Activated T-helper 1 cell treated with anti-CD3 and anti-CD28 coated beads, Interleukin-12 subunit alpha, Interleukin-12 subunit beta, Interleukin-2, Interleukin-4 antibody, amounts not matched to agents 30 ng/mL and 10 ng/mL and 1 ng/mL, durations not matched to agents 14 hours and 24 hours and 36 hours (primary cell): ENCODE measurements around the gene LRRC41. TPM values are rescaled to one million over a fixed set of nuclear protein-coding genes. Genes with fewer than 3 reads are reported as not detected.
"Not testable (repeated sequence)": the region's sequence is repeated elsewhere in the genome, so short reads cannot be mapped to it uniquely, and the experiment has no call there.

Source experiments
- DNase-seq: peaks from one replicate; pipeline ENCODE4 v3.0.0; 2021; ENCODE audit warnings: low spot score
- H3K27ac Mint-ChIP-seq: one replicate; pipeline ENCODE4 v1.8.0; 2021; ENCODE audit warnings: mild to moderate bottlenecking, mixed read lengths
- H3K27me3 Mint-ChIP-seq: one replicate; pipeline ENCODE4 v1.8.0; 2022; ENCODE audit warnings: mild to moderate bottlenecking, moderate library complexity, mixed read lengths; ENCODE audit not compliant: insufficient read depth
- H3K36me3 Mint-ChIP-seq: one replicate; pipeline ENCODE4 v1.8.0; 2021; ENCODE audit warnings: low read depth, mixed read lengths
- H3K4me1 Mint-ChIP-seq: one replicate; pipeline ENCODE4 v1.8.0; 2021; ENCODE audit warnings: low read depth, mixed read lengths
- H3K4me3 Mint-ChIP-seq: one replicate; pipeline ENCODE4 v1.8.0; 2021; ENCODE audit warnings: mild to moderate bottlenecking, moderate library complexity, mixed read lengths
- H3K9me3 Mint-ChIP-seq: one replicate; pipeline ENCODE4 v1.8.0; 2021; ENCODE audit warnings: mixed read lengths
- intact Hi-C: fragments of 100-400 bp; cut with micrococcal nuclease; formaldehyde crosslinking; loops from one replicate; pipeline ENCODE4 v1.15.1; 2024
- total RNA-seq: library from RNA; stranded (reverse); gene quantifications from 2 replicates; pipeline ENCODE4 v1.2.3, GENCODE V29; 2022

LRRC41 gene
- total RNA-seq, 1 donor from 2014 or later, result 62.6 TPM

DNA sequence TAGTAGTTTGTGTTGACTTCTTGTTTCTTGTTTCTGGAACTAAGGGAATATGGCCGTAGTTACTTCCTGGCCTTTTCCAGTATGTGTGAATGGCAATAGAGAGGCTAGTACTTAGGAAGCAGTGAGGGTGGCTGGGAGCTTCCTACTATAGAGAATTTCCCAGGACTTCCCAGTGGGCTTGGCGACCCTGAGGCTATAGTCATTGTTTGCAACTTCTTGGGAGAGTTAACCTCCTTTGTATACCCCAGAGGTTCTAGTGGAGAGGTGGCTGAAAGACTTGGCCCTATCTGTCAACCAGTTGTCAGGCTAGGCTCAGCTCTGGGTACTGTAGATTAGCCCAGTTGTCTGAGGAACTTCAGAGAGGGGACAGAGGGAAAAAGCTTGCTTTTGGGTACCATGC lies 40.3 kb downstream of the LRRC41 start:
- intact Hi-C loops, result no loop called here
- no peak for DNase-seq
- peaks cover 45% of the 10 kb centered on the region for H3K36me3 Mint-ChIP-seq
- no peak overlapping the region for H3K4me3 Mint-ChIP-seq
- H3K9me3 Mint-ChIP-seq, result no peaks in the 10 kb centered on the region
- H3K27me3 Mint-ChIP-seq, result no peaks in the 10 kb centered on the region
- peak overlapping the region; percentile 46 for H3K27ac Mint-ChIP-seq
- H3K4me1 Mint-ChIP-seq, result no peaks in the 10 kb centered on the region

DNA sequence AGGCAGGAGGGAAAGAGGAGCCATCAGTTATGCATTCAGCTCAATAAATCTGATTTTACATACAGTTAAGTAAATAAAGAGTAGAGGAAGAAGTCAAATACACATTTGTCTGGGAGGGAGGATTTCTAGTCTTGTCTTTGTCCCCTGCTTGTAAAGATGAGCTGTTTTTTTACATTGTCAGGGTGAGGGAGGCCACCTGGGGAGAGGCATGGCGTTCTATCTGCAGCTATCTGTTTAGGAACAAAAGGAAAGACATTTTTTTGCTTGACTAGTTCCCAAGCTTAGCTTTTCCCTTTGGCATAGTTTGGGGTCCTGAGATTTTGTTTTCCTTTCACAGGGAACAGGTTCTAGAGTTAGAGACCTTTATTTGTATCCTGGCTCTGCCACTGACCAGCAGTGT lies 40.9 kb downstream of the LRRC41 start:
- H3K9me3 Mint-ChIP-seq, result no peaks in the 10 kb centered on the region
- DNase-seq, result no peak
- H3K4me3 Mint-ChIP-seq, result no peak overlapping the region
- no peaks in the 10 kb centered on the region for H3K27me3 Mint-ChIP-seq
- no peak overlapping the region for H3K27ac Mint-ChIP-seq
- peaks cover 46% of the 10 kb centered on the region for H3K36me3 Mint-ChIP-seq
- H3K4me1 Mint-ChIP-seq, result peaks cover 2% of the 10 kb centered on the region
- intact Hi-C loops, result no loop called here

DNA sequence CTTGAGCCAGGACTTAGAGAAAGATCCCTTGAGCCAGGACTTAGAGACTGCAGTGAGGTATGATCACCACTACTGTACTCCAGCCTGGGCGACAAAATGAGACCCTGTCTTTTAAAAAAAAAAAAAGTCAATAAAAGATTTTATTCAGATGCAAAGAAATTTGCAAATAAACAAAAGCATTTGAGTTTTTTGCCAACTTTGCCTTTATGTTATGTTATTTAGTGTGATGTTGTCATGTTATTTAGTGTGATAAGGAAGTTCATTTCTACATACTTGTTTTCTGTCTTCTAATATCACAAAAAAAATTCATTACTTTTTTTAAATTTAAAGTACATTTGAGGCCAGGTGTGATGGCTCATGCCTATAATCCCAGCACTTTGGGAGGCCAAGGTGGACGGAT lies 46.9 kb downstream of the LRRC41 start:
- no peak for DNase-seq
- no peak overlapping the region for H3K4me3 Mint-ChIP-seq
- intact Hi-C loops, result no loop called here
- H3K4me1 Mint-ChIP-seq, result peaks cover 18% of the 10 kb centered on the region
- H3K36me3 Mint-ChIP-seq, result peaks cover 50% of the 10 kb centered on the region
- no peaks in the 10 kb centered on the region for H3K27me3 Mint-ChIP-seq
- H3K27ac Mint-ChIP-seq, result no peak overlapping the region
- H3K9me3 Mint-ChIP-seq, result no peaks in the 10 kb centered on the region

DNA sequence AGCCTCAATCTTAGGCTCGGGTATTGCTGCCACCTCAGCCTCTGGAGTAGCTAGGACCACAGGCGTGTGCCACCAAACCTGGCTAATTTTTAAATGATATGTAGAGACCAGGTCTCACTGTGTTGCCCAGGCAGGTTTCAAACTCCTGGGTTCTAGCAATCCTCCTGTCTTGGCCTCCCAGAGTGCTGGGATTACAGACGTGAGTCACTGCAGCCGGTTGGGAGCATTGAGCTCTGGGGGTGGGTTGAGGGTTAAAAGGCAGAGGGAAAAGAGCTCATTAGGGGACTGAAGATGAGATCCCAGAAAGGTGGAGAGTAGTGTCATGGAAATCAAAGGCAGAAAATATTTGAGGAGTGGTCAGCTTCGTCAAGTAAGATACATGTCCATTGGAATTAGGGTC lies 48.7 kb downstream of the LRRC41 start:
- Mint-ChIP-seq H3K4me1 (peaks cover 22% of the 10 kb centered on the region), H3K4me3 (no peak overlapping the region), H3K27me3 (no peaks in the 10 kb centered on the region), H3K27ac (no peak overlapping the region), H3K9me3 (no peaks in the 10 kb centered on the region), H3K36me3 (peaks cover 43% of the 10 kb centered on the region)
- intact Hi-C loops, result no loop called here
- no peak for DNase-seq

DNA sequence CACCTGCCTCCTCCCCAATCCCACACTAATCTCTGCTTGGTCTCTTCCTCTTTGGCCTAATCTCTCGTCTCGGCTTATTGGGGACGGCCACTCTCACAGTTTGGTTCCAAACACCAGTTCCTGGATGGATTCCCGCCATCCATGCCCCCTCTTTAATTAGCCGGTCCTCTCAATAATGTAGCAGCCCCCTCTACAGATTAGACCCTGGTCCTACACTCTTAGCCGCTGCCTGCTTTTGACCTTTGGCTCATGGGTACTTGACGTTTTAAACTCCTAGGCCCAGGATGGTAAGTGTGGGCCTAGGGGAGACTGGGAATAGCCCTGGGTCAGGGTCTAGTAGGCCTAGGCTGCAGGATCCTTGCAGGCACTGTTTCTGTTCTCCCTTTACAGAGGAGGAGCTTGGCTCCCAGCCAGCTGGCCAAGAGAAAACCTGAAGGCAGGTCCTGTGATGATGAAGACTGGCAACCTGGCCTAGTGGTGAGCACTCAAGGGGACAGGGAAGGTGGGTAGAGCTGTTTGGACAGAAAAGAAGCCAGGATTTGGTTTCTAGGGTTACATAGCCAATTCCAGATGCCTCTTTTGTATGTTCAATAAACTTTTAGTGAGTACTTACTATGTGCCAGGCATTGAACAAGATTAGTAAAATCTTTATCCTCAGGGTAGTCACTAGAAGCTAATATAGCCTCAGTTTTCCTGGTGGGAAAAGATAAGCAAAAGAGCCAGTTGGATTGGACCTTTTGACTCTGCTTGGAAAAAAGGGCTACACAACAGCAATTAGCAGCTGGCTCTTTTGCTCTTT lies 55.1 kb downstream of the LRRC41 start:
- H3K4me1 Mint-ChIP-seq, result peaks cover 39% of the 10 kb centered on the region
- DNase-seq, result no peak
- H3K27ac Mint-ChIP-seq, result peak overlapping the region; percentile 94
- peaks cover 24% of the 10 kb centered on the region for H3K36me3 Mint-ChIP-seq
- peak overlapping the region; percentile 97 for H3K4me3 Mint-ChIP-seq
- intact Hi-C loops, result loop anchor here (5.0 kb wide), 2 partner anchors 469 to 1236 kb away; partner anchors contain the start of genes EFCAB14, HECTD3 and UROD
- H3K27me3 Mint-ChIP-seq, result no peaks in the 10 kb centered on the region
- H3K9me3 Mint-ChIP-seq, result no peaks in the 10 kb centered on the region

DNA sequence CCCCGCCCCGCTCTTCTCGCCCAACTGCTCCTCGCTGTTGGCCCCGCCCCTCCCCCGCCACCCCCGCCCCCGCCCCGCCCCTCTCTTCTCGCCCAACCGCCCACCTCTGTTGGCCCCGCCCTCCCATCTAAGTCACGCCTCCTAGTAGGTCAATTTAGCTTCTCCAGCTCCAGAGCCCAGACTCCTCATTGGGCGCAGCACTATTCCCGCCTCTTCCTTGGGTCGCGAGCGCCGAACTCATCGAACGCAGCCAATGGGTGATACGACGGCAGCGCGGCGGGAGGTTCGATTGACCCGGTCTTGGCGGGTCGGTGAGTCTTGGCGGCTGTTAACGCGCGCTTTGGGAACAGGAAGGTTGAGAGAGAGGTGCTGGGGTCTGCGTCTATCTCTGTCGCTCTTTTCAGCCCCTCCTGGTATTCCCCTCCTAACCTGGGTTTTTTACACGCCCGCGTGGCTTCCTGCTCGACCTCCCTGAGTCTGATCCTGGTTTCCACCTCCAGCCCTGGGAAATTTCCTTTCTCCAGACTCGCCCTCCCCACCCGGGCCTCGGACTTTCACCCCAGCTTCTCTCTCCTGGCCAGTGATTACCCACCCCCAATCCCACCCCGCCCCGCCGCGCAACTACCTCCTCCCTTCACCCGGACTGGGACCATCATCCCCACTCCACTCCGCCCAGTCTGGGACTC lies 55.8 kb downstream of the LRRC41 start, which contains the start of gene RAD54L:
TSS of gene RAD54L (plus strand) at position 328 of the 686 bp plus-strand sequence. CDS start 643 bp downstream, outside the sequence.
- peaks cover 39% of the 10 kb centered on the region for H3K4me1 Mint-ChIP-seq
- intact Hi-C loops, result loop anchor here (1.0 to 5.0 kb wide), 10 partner anchors 49 to 1235 kb away; partner anchors contain the start of genes EFCAB14, GPBP1L1, HECTD3 and IPP
- DNase-seq, result peak; percentile 95

DNA sequence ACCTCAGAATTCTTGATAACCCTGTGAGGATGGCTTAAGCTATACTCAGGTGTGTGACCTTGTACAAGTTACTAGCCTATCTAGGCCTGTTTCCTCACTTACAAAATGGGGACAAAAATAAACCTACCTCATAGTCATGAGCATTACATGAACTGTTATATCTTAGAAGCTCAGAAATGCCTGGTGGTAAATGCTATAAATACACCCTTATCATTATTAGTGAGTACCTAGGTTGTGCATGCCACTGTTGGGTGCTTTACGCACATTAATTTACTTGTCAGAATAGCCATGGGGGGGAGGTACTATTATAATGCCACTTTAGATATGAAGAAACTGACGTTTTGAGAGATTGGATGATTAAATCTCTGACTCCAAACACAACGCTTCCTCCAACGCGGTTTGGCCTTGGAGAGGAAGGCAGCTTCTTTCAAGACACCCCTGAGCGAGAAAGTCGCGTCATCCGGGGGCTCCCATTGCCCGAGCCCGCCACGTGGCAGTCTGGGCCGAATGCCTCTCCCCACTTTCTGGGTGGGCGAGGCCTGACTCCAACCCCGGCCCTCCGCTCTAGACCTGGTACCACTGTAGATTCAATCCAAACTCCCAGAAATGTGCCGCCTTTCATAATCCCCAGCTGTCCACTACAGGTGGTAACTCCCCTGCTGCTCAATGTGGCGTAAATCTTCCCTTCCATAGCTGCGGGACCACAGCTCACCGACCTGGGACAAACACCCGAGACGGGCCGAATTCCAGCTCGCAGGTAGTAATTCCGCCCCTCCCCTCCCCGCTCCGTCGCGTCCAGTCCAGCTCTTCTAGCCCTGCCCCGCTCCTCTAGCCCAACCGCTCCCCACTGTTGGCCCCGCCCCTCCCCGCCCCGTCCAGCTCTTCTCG lies 56.6 kb downstream of the LRRC41 start:
- no peaks in the 10 kb centered on the region for H3K9me3 Mint-ChIP-seq
- H3K4me3 Mint-ChIP-seq, result peak overlapping the region; percentile 97
- H3K27ac Mint-ChIP-seq, result peak overlapping the region; percentile 91
- no peak for DNase-seq
- H3K4me1 Mint-ChIP-seq, result peaks cover 32% of the 10 kb centered on the region
- H3K27me3 Mint-ChIP-seq, result no peaks in the 10 kb centered on the region
- intact Hi-C loops, result loop anchor here (1.0 to 5.0 kb wide), 10 partner anchors 48 to 1234 kb away; partner anchors contain the start of genes EFCAB14, GPBP1L1, HECTD3 and IPP
- H3K36me3 Mint-ChIP-seq, result peaks cover 9% of the 10 kb centered on the region

More for the DNA sequence above, 55.8 kb downstream of the LRRC41 start, which contains the start of gene RAD54L:
- Mint-ChIP-seq H3K27me3 (no peaks in the 10 kb centered on the region), H3K4me3 (peak within 1 kb of the TSS; percentile 97), H3K27ac (peak within 1 kb of the TSS; percentile 94), H3K9me3 (no peaks in the 10 kb centered on the region), H3K36me3 (peaks cover 17% of the 10 kb centered on the region)

DNA sequence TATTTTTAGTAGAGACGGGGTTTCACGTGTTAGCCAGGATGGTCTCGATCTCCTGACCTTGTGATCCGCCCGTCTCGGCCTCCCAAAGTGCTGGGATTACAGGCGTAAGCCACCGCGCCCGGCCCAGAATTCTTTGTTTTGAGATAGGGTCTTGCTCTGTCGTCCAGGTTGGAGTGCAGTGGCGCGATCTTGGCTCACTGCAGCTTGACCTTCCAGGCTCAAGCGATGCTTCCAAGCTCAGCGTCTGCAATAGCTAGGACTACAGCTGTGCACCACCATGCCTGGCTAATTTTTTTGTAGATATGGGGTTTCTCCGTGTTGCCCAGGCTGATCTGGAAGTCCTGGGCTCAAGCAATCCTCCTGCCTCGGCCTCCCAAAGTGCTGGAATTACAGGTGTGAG lies 57.3 kb downstream of the LRRC41 start:
- Mint-ChIP-seq H3K4me3 (peak overlapping the region; percentile 97), H3K27ac (peak overlapping the region; percentile 91), H3K4me1 (peaks cover 32% of the 10 kb centered on the region)
- not testable (repeated sequence) for H3K27me3 Mint-ChIP-seq, DNase-seq, H3K36me3 Mint-ChIP-seq, H3K9me3 Mint-ChIP-seq
- intact Hi-C loops, result loop anchor here (2.0 to 5.0 kb wide), 4 partner anchors 471 to 1234 kb away; partner anchors contain the start of genes EFCAB14, HECTD3, IPP and NASP

DNA sequence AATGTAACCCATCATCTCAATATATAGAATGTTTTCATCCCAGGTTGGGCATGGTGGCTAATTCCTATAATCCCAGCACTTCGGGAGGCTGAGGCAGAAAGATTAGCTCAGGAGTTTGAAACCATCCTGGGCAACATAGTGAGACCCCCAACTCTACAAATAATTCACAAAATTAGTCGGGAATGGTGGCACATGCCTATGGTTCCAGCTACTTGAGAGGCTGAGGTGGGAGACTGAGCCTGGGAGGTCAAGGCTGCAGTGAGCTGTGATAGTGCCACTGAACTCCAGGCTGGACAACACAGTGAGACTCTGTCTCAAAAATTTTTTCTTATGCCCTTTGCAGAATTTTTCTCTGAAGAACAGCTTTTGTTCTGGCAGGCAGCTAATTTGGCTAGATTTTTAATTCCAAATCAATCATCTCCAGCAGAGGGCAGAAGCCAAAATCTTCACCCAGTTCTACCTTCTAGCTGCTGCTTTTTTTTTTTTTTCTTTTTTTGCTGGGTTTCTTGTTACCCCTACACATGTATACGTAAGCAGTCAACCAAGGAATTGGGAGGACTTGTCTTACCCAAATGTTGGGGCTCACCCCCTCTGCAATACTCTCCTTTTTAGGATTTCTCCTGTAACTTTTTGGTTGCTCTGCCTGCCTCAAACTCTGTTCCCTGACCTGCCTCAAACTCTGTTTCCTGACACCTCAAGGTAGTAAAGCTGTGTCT lies 58.6 kb downstream of the LRRC41 start:
- H3K4me3 Mint-ChIP-seq, result no peak overlapping the region
- peaks cover 2% of the 10 kb centered on the region for H3K36me3 Mint-ChIP-seq
- peaks cover 29% of the 10 kb centered on the region for H3K4me1 Mint-ChIP-seq
- no peaks in the 10 kb centered on the region for H3K9me3 Mint-ChIP-seq
- intact Hi-C loops, result loop anchor here (1.0 to 5.0 kb wide), 3 partner anchors 103 to 1233 kb away; partner anchors contain the start of genes EFCAB14, HECTD3 and UROD
- H3K27me3 Mint-ChIP-seq, result no peaks in the 10 kb centered on the region
- no peak overlapping the region for H3K27ac Mint-ChIP-seq
- no peak for DNase-seq

DNA sequence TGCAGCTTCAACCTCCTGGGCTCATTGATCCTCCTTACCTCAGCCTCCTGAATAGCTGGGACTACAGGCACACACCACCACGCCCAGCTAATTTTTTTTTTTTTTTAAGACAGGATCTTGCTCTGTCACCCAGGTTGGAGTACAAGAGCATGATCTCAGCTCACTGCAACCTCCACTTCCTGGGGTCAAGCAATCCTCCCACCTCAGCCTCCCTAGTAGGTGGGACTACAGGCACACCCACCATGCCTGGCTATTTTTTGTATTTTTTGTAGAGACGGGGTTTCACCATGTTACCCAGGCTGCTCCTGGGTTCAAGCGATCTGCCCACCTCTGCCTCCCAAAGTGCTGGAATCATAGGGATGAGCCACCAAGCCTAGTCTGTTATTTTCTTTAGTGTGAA lies 59.6 kb downstream of the LRRC41 start:
- H3K9me3 Mint-ChIP-seq, DNase-seq, H3K4me3 Mint-ChIP-seq, H3K36me3 Mint-ChIP-seq, H3K27me3 Mint-ChIP-seq, intact Hi-C loops, H3K27ac Mint-ChIP-seq: not testable (repeated sequence)
- peaks cover 19% of the 10 kb centered on the region for H3K4me1 Mint-ChIP-seq

DNA sequence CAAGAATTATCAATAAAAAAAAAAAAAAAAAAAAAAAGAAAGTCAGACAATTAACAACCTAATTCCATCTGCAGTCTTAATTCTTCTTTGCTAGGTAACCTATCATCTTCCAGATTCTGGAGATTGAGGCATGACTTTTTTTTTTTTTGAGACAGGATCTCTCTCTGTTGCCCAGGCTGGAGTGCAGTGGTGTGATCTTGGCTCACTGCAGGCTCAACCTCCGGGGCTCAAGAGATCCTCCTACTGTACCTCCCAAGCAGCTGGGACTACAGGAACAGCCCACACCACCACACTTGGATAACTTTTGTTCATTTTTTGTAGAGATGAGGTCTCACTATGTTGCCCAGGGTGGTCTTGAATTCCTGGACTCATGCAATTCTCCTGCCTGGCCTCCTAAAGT lies 60.5 kb downstream of the LRRC41 start:
- intact Hi-C loops, result no loop called here
- peaks cover 5% of the 10 kb centered on the region for H3K9me3 Mint-ChIP-seq
- no peak overlapping the region for H3K4me3 Mint-ChIP-seq
- H3K27ac Mint-ChIP-seq, result no peak overlapping the region
- DNase-seq, result no peak
- no peaks in the 10 kb centered on the region for H3K36me3 Mint-ChIP-seq
- H3K4me1 Mint-ChIP-seq, result peaks cover 12% of the 10 kb centered on the region
- H3K27me3 Mint-ChIP-seq, result no peaks in the 10 kb centered on the region

DNA sequence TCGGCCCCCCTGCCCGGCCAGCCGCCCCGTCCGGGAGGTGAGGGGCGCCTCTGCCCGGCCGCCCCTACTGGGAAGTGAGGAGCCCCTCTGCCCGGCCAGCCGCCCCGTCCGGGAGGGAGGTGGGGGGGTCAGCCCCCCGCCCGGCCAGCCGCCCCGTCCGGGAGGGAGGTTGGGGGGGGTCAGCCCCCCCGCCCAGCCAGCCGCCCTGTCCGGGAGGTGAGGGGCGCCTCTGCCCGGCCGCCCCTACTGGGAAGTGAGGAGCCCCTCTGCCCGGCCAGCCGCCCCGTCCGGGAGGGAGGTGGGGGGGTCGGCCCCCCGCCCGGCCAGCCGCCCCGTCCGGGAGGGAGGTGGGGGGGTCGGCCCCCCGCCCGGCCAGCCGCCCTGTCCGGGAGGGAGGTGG lies 61.7 kb downstream of the LRRC41 start:
- intact Hi-C loops, result not testable (repeated sequence)

More for the DNA sequence above, 61.7 kb downstream of the LRRC41 start:
- not testable (repeated sequence) for H3K36me3 Mint-ChIP-seq, H3K27me3 Mint-ChIP-seq, H3K4me1 Mint-ChIP-seq, H3K27ac Mint-ChIP-seq, DNase-seq, H3K4me3 Mint-ChIP-seq, H3K9me3 Mint-ChIP-seq
